Stimulated activated CD4-positive, alpha-beta T cell treated with anti-CD3 and anti-CD28 coated beads, Interleukin-12 subunit alpha, Interleukin-12 subunit beta, amount 100 ng/mL, for 24 hours (primary cell): ENCODE measurements around the gene RCOR1.
"Not testable (repeated sequence)": the region's sequence is repeated elsewhere in the genome, so short reads cannot be mapped to it uniquely, and the experiment has no call there.

Experiments used
- DNase-seq, 2 experiments: peaks; one replicate each; pipeline ENCODE4 v3.0.0-alpha.2; 2020; ENCODE audit warnings: low read depth in 2 of 2

Gene RCOR1

GRCh38 chr14:102571043-102571442 is 21.4 kb upstream of the RCOR1 start:
- no peak for DNase-seq

GRCh38 chr14:102571478-102572042 is 20.9 kb upstream of the RCOR1 start:
- no peak for DNase-seq

GRCh38 chr14:102573161-102573560 is 19.3 kb upstream of the RCOR1 start:
- not testable (repeated sequence) for DNase-seq

GRCh38 chr14:102573591-102574046 is 18.8 kb upstream of the RCOR1 start:
- no peak for DNase-seq

- no peak for DNase-seq
Measured at GRCh38 chr14:102574281-102575159, 17.9 kb upstream of the RCOR1 start.

- no peak for DNase-seq
Measured at GRCh38 chr14:102575160-102575845, 17.1 kb upstream of the RCOR1 start.

GRCh38 chr14:102575846-102576428 is 16.5 kb upstream of the RCOR1 start:
- not testable (repeated sequence) for DNase-seq

- DNase-seq: no peak
Measured at GRCh38 chr14:102578821-102579220, 13.6 kb upstream of the RCOR1 start.

- DNase-seq: no peak
Measured at GRCh38 chr14:102579696-102580549, 12.5 kb upstream of the RCOR1 start.

GRCh38 chr14:102580550-102581110 is 11.8 kb upstream of the RCOR1 start:
- DNase-seq: no peak

- DNase-seq: no peak
Measured at GRCh38 chr14:102581193-102581592, 11.3 kb upstream of the RCOR1 start.

GRCh38 chr14:102583726-102584125 is 8.7 kb upstream of the RCOR1 start:
- DNase-seq: no peak

GRCh38 chr14:102584871-102585869 is 7.3 kb upstream of the RCOR1 start:
- DNase-seq: no peak

GRCh38 chr14:102586420-102587104 is 5.9 kb upstream of the RCOR1 start:
- DNase-seq: no peak

GRCh38 chr14:102588821-102589220 is 3.6 kb upstream of the RCOR1 start:
- DNase-seq: no peak

- DNase-seq: no peak
Measured at GRCh38 chr14:102589761-102590290, 2.6 kb upstream of the RCOR1 start.

GRCh38 chr14:102590667-102591099 is 1.8 kb upstream of the RCOR1 start:
- DNase-seq: no peak

- DNase-seq: peak in 1 of 2 experiments; percentile 4
Measured at GRCh38 chr14:102591372-102591943, 991 bp upstream of the RCOR1 start.

- no peak for DNase-seq
Measured at GRCh38 chr14:102592763-102593060, 263 bp downstream of the RCOR1 start.
